Measurements from ENCODE around the gene FBXL3.
A peak's percentile ranks its signal among the peaks of the same experiment; 100 is the strongest.

The FBXL3 gene

GRCh38 chr13:76991796-76992547, 35.0 kb downstream of the FBXL3 start, which contains the start of gene CLN5:
CLN5 (plus strand) TSS chr13:76992081; CDS start chr13:76992099, 18 bp downstream.
- H3K4me3 ChIP-seq (replicated peaks; ENCODE audit: low read depth, low read length): peak within 1 kb of the TSS; percentile 91
- no peak for TF ChIP-seq CTCF (IDR thresholded peaks at IDR 0.05; ENCODE audit: low read length, missing control alignments)
- peak; percentile 93 for DNase-seq (ENCODE audit: low read depth)

GRCh38 chr13:76991432-76991795, 35.5 kb downstream of the FBXL3 start:
- TF ChIP-seq CTCF (IDR thresholded peaks at IDR 0.05; ENCODE audit: low read length, missing control alignments): no peak
- H3K4me3 ChIP-seq (replicated peaks; ENCODE audit: low read depth, low read length): peak overlapping the region; percentile 91
- DNase-seq (ENCODE audit: low read depth): no peak

GRCh38 chr13:76983676-76984075, 43.3 kb downstream of the FBXL3 start:
- no peak for DNase-seq (ENCODE audit: low read depth)
- H3K4me3 ChIP-seq (replicated peaks; ENCODE audit: low read depth, low read length): no peak overlapping the region
- no peak for TF ChIP-seq CTCF (IDR thresholded peaks at IDR 0.05; ENCODE audit: low read length, missing control alignments)

GRCh38 chr13:76982061-76982460, 44.9 kb downstream of the FBXL3 start:
- no peak overlapping the region for H3K4me3 ChIP-seq (replicated peaks; ENCODE audit: low read depth, low read length)
- TF ChIP-seq CTCF (IDR thresholded peaks at IDR 0.05; ENCODE audit: low read length, missing control alignments): no peak
- DNase-seq (ENCODE audit: low read depth): no peak

GRCh38 chr13:76980075-76980718, 46.8 kb downstream of the FBXL3 start:
- DNase-seq (ENCODE audit: low read depth): peak; percentile 56
- TF ChIP-seq CTCF (IDR thresholded peaks at IDR 0.05; ENCODE audit: low read length, missing control alignments): peak; percentile 84
- H3K4me3 ChIP-seq (replicated peaks; ENCODE audit: low read depth, low read length): peak overlapping the region; percentile 44

GRCh38 chr13:76976929-76977328, 50.0 kb downstream of the FBXL3 start:
- TF ChIP-seq CTCF (IDR thresholded peaks at IDR 0.05; ENCODE audit: low read length, missing control alignments): no peak
- no peak overlapping the region for H3K4me3 ChIP-seq (replicated peaks; ENCODE audit: low read depth, low read length)
- no peak for DNase-seq (ENCODE audit: low read depth)
